ENCODE measurements around the gene C7.

C7 gene

DNA sequence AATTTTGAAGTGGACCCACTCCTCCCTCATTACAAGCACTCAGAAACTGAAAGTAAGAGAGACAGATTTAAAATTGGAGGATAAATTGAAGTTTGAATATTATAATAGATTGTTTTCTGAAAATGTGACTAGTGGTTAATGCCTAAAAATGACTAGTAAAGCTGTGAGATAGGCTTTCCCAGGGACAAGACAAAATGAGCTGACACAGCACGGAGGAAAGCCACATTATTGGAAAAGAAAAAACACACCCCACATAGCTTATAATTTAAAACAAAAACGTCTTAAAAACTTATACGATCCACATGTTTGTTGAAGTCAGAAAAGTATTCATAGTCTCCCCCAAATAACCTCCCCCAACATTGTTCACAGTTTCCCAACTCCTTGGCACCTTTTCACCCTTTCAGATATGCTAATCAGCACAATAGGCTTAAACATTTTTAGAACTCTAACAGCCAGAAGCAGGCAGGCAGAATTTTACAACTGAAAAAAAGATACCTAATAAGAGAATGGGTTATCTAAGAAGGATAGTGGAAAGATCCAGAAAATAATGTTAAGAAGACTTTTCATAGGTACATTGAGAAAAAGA lies 6.1 kb downstream of the C7 start:
- Histone ChIP-seq H2BK5ac (ENCODE audit: low read depth, low read length, poor library complexity) (no peak overlapping the region), H3K27ac (ENCODE audit: low read depth, low read length) (no peak overlapping the region), H4K8ac (ENCODE audit: low read depth, low read length) (no peak overlapping the region), H2BK120ac (ENCODE audit: insufficient read depth, low read length, poor library complexity) (no peak overlapping the region), H3K79me2 (ENCODE audit: control insufficient read depth, insufficient read depth, low read length, poor library complexity) (no peaks in the 10 kb centered on the region), H2AK5ac (ENCODE audit: low read length) (no peak overlapping the region), H3K9me3 (ENCODE audit: insufficient read depth, low read depth, low read length) (no peaks in the 10 kb centered on the region), H2AFZ (ENCODE audit: insufficient read depth, low read length, poor library complexity) (no peak overlapping the region), H4K91ac (ENCODE audit: low read depth, low read length) (no peak overlapping the region), H2BK12ac (ENCODE audit: low read length) (no peak overlapping the region), H3K79me1 (ENCODE audit: low read length) (no peaks in the 10 kb centered on the region), H3K4ac (ENCODE audit: low read depth, low read length) (no peak overlapping the region), H3K4me2 (ENCODE audit: low read length) (no peak overlapping the region), H3K18ac (ENCODE audit: low read length) (no peak overlapping the region), H3K4me1 (ENCODE audit: control insufficient read depth in 1 of 2, insufficient read depth in 2 of 2, low read length in 2 of 2) (no peaks in the 10 kb centered on the region), H3K9ac (ENCODE audit: low read length) (no peak overlapping the region), H3K27me3 (ENCODE audit: insufficient read depth, low read length) (no peaks in the 10 kb centered on the region), H4K12ac (ENCODE audit: low read depth, low read length) (no peak overlapping the region), H3K36me3 (ENCODE audit: control insufficient read depth in 1 of 2, insufficient read depth in 2 of 2, low read length in 2 of 2) (no peaks in the 10 kb centered on the region), H3K23ac (ENCODE audit: low read length) (no peak overlapping the region), H3K14ac (ENCODE audit: low read length) (no peak overlapping the region), H3K4me3 (ENCODE audit: low read depth, low read length) (no peak overlapping the region)
- no CpG with 5 or more reads among the region's 3 CpGs for WGBS (ENCODE audit: extremely low coverage, insufficient coverage, insufficient read length)
- no peak for DNase-seq

- Histone ChIP-seq H3K27me3 (ENCODE audit: insufficient read depth, low read length) (no peaks in the 10 kb centered on the region), H3K14ac (ENCODE audit: low read length) (no peak overlapping the region), H3K4me1 (ENCODE audit: control insufficient read depth in 1 of 2, insufficient read depth in 2 of 2, low read length in 2 of 2) (no peaks in the 10 kb centered on the region), H3K9me3 (ENCODE audit: insufficient read depth, low read depth, low read length) (no peaks in the 10 kb centered on the region), H3K4ac (ENCODE audit: low read depth, low read length) (no peak overlapping the region), H2BK5ac (ENCODE audit: low read depth, low read length, poor library complexity) (no peak overlapping the region), H3K23ac (ENCODE audit: low read length) (no peak overlapping the region), H3K27ac (ENCODE audit: low read depth, low read length) (no peak overlapping the region), H3K18ac (ENCODE audit: low read length) (no peak overlapping the region), H3K4me3 (ENCODE audit: low read depth, low read length) (no peak overlapping the region), H3K9ac (ENCODE audit: low read length) (no peak overlapping the region), H2BK120ac (ENCODE audit: insufficient read depth, low read length, poor library complexity) (no peak overlapping the region), H2AK5ac (ENCODE audit: low read length) (no peak overlapping the region), H4K12ac (ENCODE audit: low read depth, low read length) (no peak overlapping the region), H3K79me1 (ENCODE audit: low read length) (no peaks in the 10 kb centered on the region), H2AFZ (ENCODE audit: insufficient read depth, low read length, poor library complexity) (no peak overlapping the region), H4K91ac (ENCODE audit: low read depth, low read length) (no peak overlapping the region), H3K36me3 (ENCODE audit: control insufficient read depth in 1 of 2, insufficient read depth in 2 of 2, low read length in 2 of 2) (no peaks in the 10 kb centered on the region), H2BK12ac (ENCODE audit: low read length) (no peak overlapping the region), H4K8ac (ENCODE audit: low read depth, low read length) (no peak overlapping the region), H3K4me2 (ENCODE audit: low read length) (no peak overlapping the region), H3K79me2 (ENCODE audit: control insufficient read depth, insufficient read depth, low read length, poor library complexity) (no peaks in the 10 kb centered on the region)
- DNase-seq, result no peak
- no CpG with 5 or more reads among the region's 4 CpGs for WGBS (ENCODE audit: extremely low coverage, insufficient coverage, insufficient read length)
Measured at GRCh38 chr5:40916226-40916625, 6.9 kb downstream of the C7 start.

DNA sequence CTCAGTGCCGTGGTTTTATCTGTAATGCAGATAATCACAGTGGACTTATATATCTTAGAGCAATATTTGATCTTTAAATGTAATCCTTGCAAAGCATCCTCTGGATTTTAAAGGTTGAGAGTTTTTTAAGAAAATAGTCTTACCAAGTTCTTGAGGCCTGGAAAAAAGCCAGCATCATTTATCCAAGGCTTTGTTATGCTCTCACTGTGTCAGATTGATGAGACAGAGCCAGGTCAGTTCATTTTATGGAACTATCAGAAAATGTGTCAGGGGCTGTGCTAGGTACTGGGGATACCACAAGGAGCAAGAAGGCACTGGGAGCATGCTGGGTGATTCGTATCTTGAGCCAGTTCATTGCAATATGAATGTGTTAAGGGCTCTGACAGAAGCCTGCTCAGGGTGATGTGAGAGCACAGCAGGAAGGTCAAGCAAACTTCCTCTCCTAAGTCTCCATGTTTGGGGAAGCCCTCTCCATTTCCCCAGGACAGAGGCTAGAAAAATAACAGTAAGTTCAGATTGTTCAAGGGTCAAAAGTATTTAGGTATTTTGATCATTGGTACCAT lies 19.7 kb downstream of the C7 start:
- H3K79me2 ChIP-seq (ENCODE audit: control insufficient read depth, insufficient read depth, low read length, poor library complexity), result no peaks in the 10 kb centered on the region
- H3K36me3 ChIP-seq (ENCODE audit: control insufficient read depth in 1 of 2, insufficient read depth in 2 of 2, low read length in 2 of 2), result no peaks in the 10 kb centered on the region
- H3K27ac ChIP-seq (ENCODE audit: low read depth, low read length), result no peak overlapping the region
- peak overlapping the region; percentile 10 for H3K23ac ChIP-seq (ENCODE audit: low read length)
- WGBS (ENCODE audit: extremely low coverage, insufficient coverage, insufficient read length), result no CpG with 5 or more reads among the region's 2 CpGs
- no peak overlapping the region for H4K12ac ChIP-seq (ENCODE audit: low read depth, low read length)
- no peaks in the 10 kb centered on the region for H3K79me1 ChIP-seq (ENCODE audit: low read length)
- no peaks in the 10 kb centered on the region for H3K4me1 ChIP-seq (ENCODE audit: control insufficient read depth in 1 of 2, insufficient read depth in 2 of 2, low read length in 2 of 2)
- H3K4me2 ChIP-seq (ENCODE audit: low read length), result no peak overlapping the region
- peaks cover 7% of the 10 kb centered on the region for H3K9me3 ChIP-seq (ENCODE audit: insufficient read depth, low read depth, low read length)
- no peak overlapping the region for H2AK5ac ChIP-seq (ENCODE audit: low read length)
- H3K9ac ChIP-seq (ENCODE audit: low read length), result no peak overlapping the region
- no peak for DNase-seq
- H2BK5ac ChIP-seq (ENCODE audit: low read depth, low read length, poor library complexity), result no peak overlapping the region
- no peak overlapping the region for H4K91ac ChIP-seq (ENCODE audit: low read depth, low read length)
- H3K18ac ChIP-seq (ENCODE audit: low read length), result no peak overlapping the region
- H3K4ac ChIP-seq (ENCODE audit: low read depth, low read length), result no peak overlapping the region
- no peak overlapping the region for H3K14ac ChIP-seq (ENCODE audit: low read length)
- H2BK12ac ChIP-seq (ENCODE audit: low read length), result no peak overlapping the region
- no peaks in the 10 kb centered on the region for H3K27me3 ChIP-seq (ENCODE audit: insufficient read depth, low read length)
- H2BK120ac ChIP-seq (ENCODE audit: insufficient read depth, low read length, poor library complexity), result no peak overlapping the region
- H4K8ac ChIP-seq (ENCODE audit: low read depth, low read length), result no peak overlapping the region
- no peak overlapping the region for H3K4me3 ChIP-seq (ENCODE audit: low read depth, low read length)
- H2AFZ ChIP-seq (ENCODE audit: insufficient read depth, low read length, poor library complexity), result no peak overlapping the region

DNA sequence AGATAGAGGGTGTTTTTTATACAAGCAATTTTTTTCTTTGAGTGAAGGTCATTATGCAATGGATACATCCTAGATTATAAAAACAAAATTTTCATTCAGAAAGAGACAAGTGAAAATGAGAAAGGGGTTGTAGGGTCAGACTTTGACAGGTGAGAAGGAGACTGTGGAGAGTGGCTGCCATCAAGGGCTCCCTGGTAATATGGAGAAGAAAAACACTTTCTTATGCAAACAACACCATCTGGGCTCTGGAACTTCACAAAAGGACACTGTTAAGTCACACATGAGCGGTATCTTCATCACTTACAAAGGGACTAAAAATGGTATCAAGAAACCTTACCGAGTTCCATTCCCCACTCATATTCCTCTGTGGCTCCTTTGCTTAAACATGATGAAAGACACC lies 23.5 kb downstream of the C7 start:
- H3K4ac ChIP-seq (ENCODE audit: low read depth, low read length), result no peak overlapping the region
- no peak overlapping the region for H3K4me3 ChIP-seq (ENCODE audit: low read depth, low read length)
- no peak overlapping the region for H2AK5ac ChIP-seq (ENCODE audit: low read length)
- H3K9me3 ChIP-seq (ENCODE audit: insufficient read depth, low read depth, low read length), result no peaks in the 10 kb centered on the region
- H2BK12ac ChIP-seq (ENCODE audit: low read length), result no peak overlapping the region
- no peak overlapping the region for H3K9ac ChIP-seq (ENCODE audit: low read length)
- H4K8ac ChIP-seq (ENCODE audit: low read depth, low read length), result no peak overlapping the region
- H3K14ac ChIP-seq (ENCODE audit: low read length), result no peak overlapping the region
- no CpG with 5 or more reads among the region's 2 CpGs for WGBS (ENCODE audit: extremely low coverage, insufficient coverage, insufficient read length)
- no peak overlapping the region for H4K12ac ChIP-seq (ENCODE audit: low read depth, low read length)
- H3K27ac ChIP-seq (ENCODE audit: low read depth, low read length), result no peak overlapping the region
- no peak overlapping the region for H3K23ac ChIP-seq (ENCODE audit: low read length)
- no peak overlapping the region for H3K4me2 ChIP-seq (ENCODE audit: low read length)
- H4K91ac ChIP-seq (ENCODE audit: low read depth, low read length), result no peak overlapping the region
- no peaks in the 10 kb centered on the region for H3K79me1 ChIP-seq (ENCODE audit: low read length)
- H2AFZ ChIP-seq (ENCODE audit: insufficient read depth, low read length, poor library complexity), result no peak overlapping the region
- H3K4me1 ChIP-seq (ENCODE audit: control insufficient read depth in 1 of 2, insufficient read depth in 2 of 2, low read length in 2 of 2), result no peaks in the 10 kb centered on the region
- no peaks in the 10 kb centered on the region for H3K36me3 ChIP-seq (ENCODE audit: control insufficient read depth in 1 of 2, insufficient read depth in 2 of 2, low read length in 2 of 2)
- H2BK120ac ChIP-seq (ENCODE audit: insufficient read depth, low read length, poor library complexity), result no peak overlapping the region
- no peak overlapping the region for H2BK5ac ChIP-seq (ENCODE audit: low read depth, low read length, poor library complexity)
- no peak overlapping the region for H3K18ac ChIP-seq (ENCODE audit: low read length)
- no peak for DNase-seq
- H3K79me2 ChIP-seq (ENCODE audit: control insufficient read depth, insufficient read depth, low read length, poor library complexity), result no peaks in the 10 kb centered on the region
- no peaks in the 10 kb centered on the region for H3K27me3 ChIP-seq (ENCODE audit: insufficient read depth, low read length)

All from trophoblast cell (in vitro differentiated cells and primary cell).